Chondrocyte (in vitro differentiated cells): ENCODE measurements around the gene CIITA. TPM values are rescaled to one million over a fixed set of nuclear protein-coding genes. Genes with fewer than 3 reads are reported as not detected.

Source experiments
- DNase-seq: peaks from one replicate; pipeline ENCODE4 v3.0.0; 2021; ENCODE audit warnings: mixed read lengths, low spot score
- H3K27ac Mint-ChIP-seq: one replicate; pipeline ENCODE4 v1.8.0; 2021; ENCODE audit warnings: mild to moderate bottlenecking, moderate library complexity, mixed read lengths; ENCODE audit not compliant: unreplicated experiment
- H3K27me3 Mint-ChIP-seq: 2 replicates; pipeline ENCODE4 v1.8.0; 2021; ENCODE audit warnings: low read depth, mixed read lengths
- H3K36me3 Mint-ChIP-seq: 2 replicates; pipeline ENCODE4 v1.8.0; 2021; ENCODE audit warnings: low read depth, mixed read lengths
- H3K4me1 Mint-ChIP-seq: 2 replicates; pipeline ENCODE4 v1.8.0; 2021; ENCODE audit warnings: low read depth, mild to moderate bottlenecking, mixed read lengths
- H3K4me3 Mint-ChIP-seq: one replicate; pipeline ENCODE4 v1.8.0; 2021; ENCODE audit warnings: mild to moderate bottlenecking, moderate library complexity, mixed read lengths; ENCODE audit not compliant: unreplicated experiment
- H3K9me3 Mint-ChIP-seq: 2 replicates; pipeline ENCODE4 v1.8.0; 2021; ENCODE audit warnings: low read depth, mixed read lengths
- CTCF ChIP-seq: fragments of 200-600 bp; sonication (generic); IDR thresholded peaks from 2 replicates; pipeline ENCODE4 v1.5.0; 2021; ENCODE audit warnings: antibody characterized with exemption, mild to moderate bottlenecking, moderate library complexity
- total RNA-seq: library from RNA; stranded (reverse); gene quantifications from 3 replicates; pipeline ENCODE4 v1.2.1, GENCODE V29; 2021

CIITA gene
- total RNA-seq, 1 donor from 2014 or later, result not detected

GRCh38 chr16:10847176-10847575 is 29.8 kb upstream of the CIITA start:
- no peak for DNase-seq
- no peaks in the 10 kb centered on the region for H3K36me3 Mint-ChIP-seq
- H3K27me3 Mint-ChIP-seq, result peaks cover 9% of the 10 kb centered on the region
- H3K9me3 Mint-ChIP-seq, result no peaks in the 10 kb centered on the region
- no peaks in the 10 kb centered on the region for H3K4me1 Mint-ChIP-seq
- TF ChIP-seq CTCF, result no peak
- no peak overlapping the region for H3K4me3 Mint-ChIP-seq
- H3K27ac Mint-ChIP-seq, result no peak overlapping the region

DNA sequence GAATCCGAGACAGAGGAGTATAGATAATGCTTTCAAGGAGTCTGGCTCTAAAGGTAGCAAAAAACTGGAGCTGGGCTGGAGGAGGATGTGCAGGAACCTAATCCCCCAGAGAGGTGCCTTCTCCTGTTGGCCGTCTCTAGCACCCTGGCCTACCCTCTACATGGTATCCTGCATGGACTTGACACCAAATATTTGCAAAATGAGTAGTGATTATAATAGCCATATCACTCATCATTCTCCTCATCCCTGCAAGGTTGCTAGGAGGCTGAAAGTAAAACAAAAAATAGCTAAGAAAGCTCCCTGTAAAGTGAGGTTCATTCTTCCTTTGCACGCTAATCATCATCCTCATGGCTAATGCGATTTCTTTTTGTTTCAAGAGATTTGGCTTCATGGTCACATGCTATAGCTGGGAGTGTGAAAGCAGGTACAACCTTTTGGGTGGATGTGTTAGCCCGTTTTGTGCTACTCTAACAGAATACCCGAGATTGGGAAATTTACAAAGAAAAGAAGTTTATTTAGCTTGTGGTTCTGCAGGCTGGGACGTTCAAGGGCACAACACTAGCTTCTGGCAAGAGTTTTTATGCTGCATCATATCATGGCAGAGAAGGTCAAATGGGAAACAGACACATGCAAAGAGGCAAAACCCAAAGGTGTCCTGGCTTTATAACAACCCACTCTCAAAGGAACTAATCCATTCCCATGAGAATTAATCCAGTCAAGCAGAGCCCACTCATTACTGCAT is 27.1 kb upstream of the CIITA start:
- H3K4me3 Mint-ChIP-seq, result no peak overlapping the region
- no peaks in the 10 kb centered on the region for H3K36me3 Mint-ChIP-seq
- H3K9me3 Mint-ChIP-seq, result no peaks in the 10 kb centered on the region
- H3K27me3 Mint-ChIP-seq, result peaks cover 10% of the 10 kb centered on the region
- no peak for DNase-seq
- no peak for TF ChIP-seq CTCF
- H3K27ac Mint-ChIP-seq, result no peak overlapping the region
- no peaks in the 10 kb centered on the region for H3K4me1 Mint-ChIP-seq

- H3K27me3 Mint-ChIP-seq, result peaks cover 10% of the 10 kb centered on the region
- no peak for TF ChIP-seq CTCF
- H3K4me1 Mint-ChIP-seq, result no peaks in the 10 kb centered on the region
- H3K9me3 Mint-ChIP-seq, result no peaks in the 10 kb centered on the region
- no peaks in the 10 kb centered on the region for H3K36me3 Mint-ChIP-seq
- no peak for DNase-seq
- no peak overlapping the region for H3K27ac Mint-ChIP-seq
- H3K4me3 Mint-ChIP-seq, result no peak overlapping the region
These were observed 26.5 kb upstream of the CIITA start for GRCh38 chr16:10850478-10850850.

- Mint-ChIP-seq H3K27ac (no peak overlapping the region), H3K4me1 (no peaks in the 10 kb centered on the region), H3K9me3 (no peaks in the 10 kb centered on the region), H3K4me3 (no peak overlapping the region), H3K27me3 (peaks cover 12% of the 10 kb centered on the region), H3K36me3 (no peaks in the 10 kb centered on the region)
- no peak for DNase-seq
- no peak for TF ChIP-seq CTCF
These were observed 25.5 kb upstream of the CIITA start for GRCh38 chr16:10851512-10851911.

DNA sequence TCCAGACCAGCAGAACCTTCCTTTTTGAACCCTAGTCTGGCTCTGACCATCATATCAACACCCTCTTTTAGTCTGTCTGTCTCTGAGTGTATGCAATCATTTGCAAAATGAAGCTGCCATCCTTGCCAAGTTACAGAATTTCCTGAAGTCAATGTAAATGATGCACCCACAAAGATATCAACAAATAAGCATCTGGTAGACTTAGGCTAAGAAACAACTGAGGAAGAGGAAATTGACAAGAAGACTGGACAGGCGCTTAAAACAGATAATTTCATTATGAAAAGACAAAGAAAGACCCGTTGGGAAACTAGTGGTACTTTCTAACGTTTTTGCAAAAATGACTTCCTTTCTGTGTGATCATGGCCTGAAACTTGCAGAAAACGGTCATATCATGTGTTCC is 24.7 kb upstream of the CIITA start:
- Mint-ChIP-seq H3K4me3 (no peak overlapping the region), H3K27me3 (peaks cover 15% of the 10 kb centered on the region), H3K36me3 (no peaks in the 10 kb centered on the region), H3K4me1 (no peaks in the 10 kb centered on the region), H3K27ac (no peak overlapping the region), H3K9me3 (no peaks in the 10 kb centered on the region)
- no peak for DNase-seq
- TF ChIP-seq CTCF, result no peak
